NCI-H2107 treated with DMSO at 0.1 percent for 48 hours (cell line): ENCODE data around the gene HMCN2.
"Not testable (repeated sequence)": the region's sequence is repeated elsewhere in the genome, so short reads cannot be mapped to it uniquely, and the experiment has no call there.

ENCODE experiments used
- DNase-seq: peaks from one replicate; lab custom pipeline; 2025; ENCODE audit not compliant: unreplicated experiment; lab: John Stamatoyannopoulos, UW

HMCN2 gene

GRCh38 chr9:130327070-130327780 is 61.7 kb downstream of the HMCN2 start:
- no peak for DNase-seq

- DNase-seq: no peak
Measured at GRCh38 chr9:130327781-130328348, 62.3 kb downstream of the HMCN2 start.

- DNase-seq: peak; percentile 5
Measured at GRCh38 chr9:130328349-130328801, 62.8 kb downstream of the HMCN2 start.

- DNase-seq: no peak
Measured at GRCh38 chr9:130329061-130329460, 63.5 kb downstream of the HMCN2 start.

- DNase-seq: peak; percentile 71
Measured at GRCh38 chr9:130330202-130330862, 64.8 kb downstream of the HMCN2 start.

DNA sequence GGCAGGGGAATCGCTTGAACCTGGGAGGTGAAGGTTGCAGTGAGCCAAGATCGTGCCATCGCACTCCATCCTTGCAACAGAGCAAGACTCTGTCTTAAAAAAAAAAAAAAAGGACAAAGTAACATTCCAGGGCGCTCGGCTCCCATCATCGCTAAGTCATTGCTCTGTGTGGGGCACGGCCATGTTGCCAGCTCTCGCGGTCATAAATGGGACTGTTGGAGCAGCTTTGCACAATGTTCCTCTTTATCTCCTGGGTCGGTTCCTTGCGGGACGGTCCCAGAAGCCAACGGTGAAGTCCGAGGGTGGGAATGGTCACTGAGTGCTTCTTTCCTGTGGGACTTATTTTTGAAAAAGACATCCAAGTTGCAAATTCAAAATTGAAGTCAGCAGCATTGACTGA is 65.5 kb downstream of the HMCN2 start:
- DNase-seq: no peak

- no peak for DNase-seq
Measured at GRCh38 chr9:130331573-130331972, 66.0 kb downstream of the HMCN2 start.

- no peak for DNase-seq
Measured at GRCh38 chr9:130332384-130332926, 66.9 kb downstream of the HMCN2 start.

- DNase-seq: no peak
Measured at GRCh38 chr9:130333041-130333711, 67.6 kb downstream of the HMCN2 start.

DNA sequence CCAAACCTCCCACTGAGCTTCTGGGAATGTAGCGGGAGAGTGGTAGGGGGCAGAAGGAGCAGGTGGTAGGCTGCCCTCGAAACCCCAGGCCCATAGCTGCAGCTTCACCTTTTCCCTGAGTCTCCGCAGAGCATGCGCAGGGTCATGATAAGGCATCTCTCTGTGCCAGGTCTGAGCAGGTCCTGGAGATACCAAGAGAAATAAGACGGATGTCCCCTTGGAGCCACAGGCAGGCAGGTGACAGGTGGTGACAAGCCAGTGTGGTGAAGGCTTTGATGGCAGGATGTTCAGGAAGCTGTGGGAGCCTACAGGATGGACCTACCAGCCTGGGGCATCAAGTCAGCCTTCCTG is 68.1 kb downstream of the HMCN2 start:
- no peak for DNase-seq

DNA sequence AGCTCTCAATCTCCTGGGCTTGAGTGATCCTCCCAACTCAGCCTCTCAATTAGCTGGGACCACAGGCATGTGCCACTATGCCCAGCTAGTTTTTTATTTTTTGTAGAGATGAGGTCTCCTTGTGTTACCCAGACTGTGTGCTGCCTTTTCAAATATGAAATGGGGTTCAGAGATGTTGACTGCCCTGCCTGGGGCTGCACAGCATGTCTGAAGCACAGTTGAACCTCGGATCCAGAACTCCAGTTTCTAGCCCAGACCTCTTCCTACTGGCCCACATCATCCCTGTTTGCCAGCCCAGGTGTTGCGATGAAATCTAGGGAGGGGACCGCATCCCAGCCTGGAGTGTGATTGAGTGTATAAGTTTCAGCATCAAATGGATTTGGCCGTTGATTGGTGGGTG is 69.4 kb downstream of the HMCN2 start:
- no peak for DNase-seq

GRCh38 chr9:130336027-130336610 is 70.6 kb downstream of the HMCN2 start:
- DNase-seq: no peak

- DNase-seq: no peak
Measured at GRCh38 chr9:130336885-130337284, 71.3 kb downstream of the HMCN2 start.

DNA sequence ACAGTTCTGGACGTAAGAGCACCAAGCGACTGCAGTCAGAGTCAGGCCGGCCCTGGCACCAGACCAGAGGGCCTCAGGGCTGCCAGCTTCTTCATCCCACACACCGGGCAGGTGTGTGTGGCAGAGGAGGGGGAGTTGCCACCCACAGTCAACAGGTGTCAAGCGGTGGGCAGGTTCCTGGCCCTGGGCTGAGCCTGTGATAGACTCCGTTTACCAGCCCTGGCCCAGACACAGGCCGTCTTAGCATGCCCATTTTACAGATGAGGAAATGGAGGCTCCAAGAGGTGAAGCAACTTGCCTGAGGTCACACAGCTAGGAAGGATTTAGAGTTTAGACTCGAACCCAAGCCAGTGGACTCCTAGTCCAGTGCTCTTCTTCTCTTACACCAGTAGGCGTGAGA is 71.8 kb downstream of the HMCN2 start:
- DNase-seq: no peak

GRCh38 chr9:130337784-130338380 is 72.3 kb downstream of the HMCN2 start:
- no peak for DNase-seq

GRCh38 chr9:130338891-130339290 is 73.3 kb downstream of the HMCN2 start:
- not testable (repeated sequence) for DNase-seq

- DNase-seq: no peak
Measured at GRCh38 chr9:130339306-130339705, 73.7 kb downstream of the HMCN2 start.

- DNase-seq: no peak
Measured at GRCh38 chr9:130340011-130340410, 74.5 kb downstream of the HMCN2 start.

GRCh38 chr9:130340557-130340956 is 75.0 kb downstream of the HMCN2 start:
- DNase-seq: not testable (repeated sequence)

GRCh38 chr9:130341128-130341527 is 75.6 kb downstream of the HMCN2 start:
- DNase-seq: no peak
